Measurements from ENCODE around the gene SALL3.

SALL3 gene

GRCh38 chr18:79046522-79046921 is 66.9 kb downstream of the SALL3 start:
- H3K4me3 ChIP-seq (ENCODE audit: low read depth, low read length), result no peak overlapping the region
- no peak for TF ChIP-seq CTCF (IDR thresholded peaks at IDR 0.05; ENCODE audit: borderline replicate concordance, insufficient read depth, low read depth, low read length)

- H3K4me3 ChIP-seq (ENCODE audit: low read depth, low read length), result no peak overlapping the region
- TF ChIP-seq CTCF (IDR thresholded peaks at IDR 0.05; ENCODE audit: borderline replicate concordance, insufficient read depth, low read depth, low read length), result no peak
These were observed 68.1 kb downstream of the SALL3 start for GRCh38 chr18:79047556-79048244.

- no peak for TF ChIP-seq CTCF (IDR thresholded peaks at IDR 0.05; ENCODE audit: borderline replicate concordance, insufficient read depth, low read depth, low read length)
- no peak overlapping the region for H3K4me3 ChIP-seq (ENCODE audit: low read depth, low read length)
These were observed 68.6 kb downstream of the SALL3 start for GRCh38 chr18:79048245-79048632.

- TF ChIP-seq CTCF (IDR thresholded peaks at IDR 0.05; ENCODE audit: borderline replicate concordance, insufficient read depth, low read depth, low read length), result no peak
- H3K4me3 ChIP-seq (ENCODE audit: low read depth, low read length), result no peak overlapping the region
These were observed 69.9 kb downstream of the SALL3 start for GRCh38 chr18:79049506-79049905.
